OCI-M2 (cell line): Measurements from ENCODE around the gene TPP1.
A peak's percentile ranks its signal among the peaks of the same experiment; 100 is the strongest.

Experiments
- DNase-seq: peaks from one replicate; lab custom pipeline; 2025; ENCODE audit not compliant: unreplicated experiment; lab: John Stamatoyannopoulos, UW

The TPP1 gene

GRCh38 chr11:6612213-6613041, 6.8 kb downstream of the TPP1 start, which contains the start of gene TAF10:
TAF10 (minus strand) TSS chr11:6612216; CDS start chr11:6612189, 27 bp downstream.
- peak; percentile 51 for DNase-seq

DNA sequence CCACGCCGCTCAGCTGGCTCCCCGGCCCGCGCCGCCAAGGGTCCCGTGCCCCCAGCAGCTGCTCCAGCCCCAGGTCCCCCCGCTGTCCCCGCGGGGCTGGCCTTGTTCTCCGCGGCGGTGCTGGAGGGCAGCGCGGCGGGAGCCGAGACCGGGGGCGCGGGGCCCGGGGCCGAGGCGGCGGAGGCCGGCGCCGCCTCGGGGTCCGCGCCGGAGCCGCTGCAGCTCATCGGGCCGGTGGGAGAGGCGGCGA, 7.3 kb downstream of the TPP1 start:
- DNase-seq, result no peak

- DNase-seq, result no peak
Observed at GRCh38 chr11:6611092-6611962, 7.9 kb downstream of the TPP1 start.

- no peak for DNase-seq
Observed at GRCh38 chr11:6610591-6610990, 8.6 kb downstream of the TPP1 start.

GRCh38 chr11:6609502-6610015, 9.7 kb downstream of the TPP1 start:
- DNase-seq, result no peak

- no peak for DNase-seq
Observed at GRCh38 chr11:6608726-6609501, 10.3 kb downstream of the TPP1 start.

GRCh38 chr11:6608011-6608410, 11.2 kb downstream of the TPP1 start:
- DNase-seq, result no peak

DNA sequence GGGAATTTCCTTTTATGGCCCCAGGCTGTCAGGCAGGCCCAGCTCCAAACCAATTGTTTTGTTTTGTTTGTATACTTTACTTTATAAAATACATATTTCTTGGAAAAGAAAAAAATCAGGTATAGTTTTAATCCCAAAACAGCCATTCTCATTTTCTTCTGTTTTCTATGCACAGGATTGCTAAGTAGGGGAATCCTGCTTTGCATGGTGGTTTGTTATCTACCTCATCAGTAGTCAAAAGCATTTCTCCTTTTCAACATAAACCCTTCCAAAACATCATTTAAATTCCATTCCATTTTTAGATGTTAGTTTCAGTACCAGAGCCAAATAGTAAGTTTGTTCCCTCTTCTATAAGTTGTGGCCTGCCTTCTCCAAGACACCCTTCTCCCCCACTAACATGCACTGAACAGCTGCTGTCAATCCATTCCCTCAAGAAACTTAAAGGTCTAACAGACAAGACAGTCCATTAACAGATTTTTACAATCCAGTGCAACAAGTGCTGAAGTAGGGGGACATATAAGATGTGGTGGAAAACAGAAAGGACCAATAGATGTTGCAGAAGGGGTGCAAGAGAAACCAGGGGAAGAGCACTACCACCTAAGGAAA, 11.9 kb downstream of the TPP1 start:
- no peak for DNase-seq

GRCh38 chr11:6606471-6607189, 12.6 kb downstream of the TPP1 start:
- DNase-seq, result peak; percentile 58

- DNase-seq, result no peak
Observed at GRCh38 chr11:6604790-6605189, 14.4 kb downstream of the TPP1 start.

GRCh38 chr11:6604081-6604626, 15.1 kb downstream of the TPP1 start:
- no peak for DNase-seq

- DNase-seq, result peak; percentile 42
Observed at GRCh38 chr11:6603287-6604080, 15.7 kb downstream of the TPP1 start, which contains the start of the genes ILK and RRP8. ILK (plus strand) TSS chr11:6603774; CDS start chr11:6604272, 498 bp downstream. RRP8 (minus strand) TSS chr11:6603616; CDS start chr11:6603502, 114 bp downstream.

DNA sequence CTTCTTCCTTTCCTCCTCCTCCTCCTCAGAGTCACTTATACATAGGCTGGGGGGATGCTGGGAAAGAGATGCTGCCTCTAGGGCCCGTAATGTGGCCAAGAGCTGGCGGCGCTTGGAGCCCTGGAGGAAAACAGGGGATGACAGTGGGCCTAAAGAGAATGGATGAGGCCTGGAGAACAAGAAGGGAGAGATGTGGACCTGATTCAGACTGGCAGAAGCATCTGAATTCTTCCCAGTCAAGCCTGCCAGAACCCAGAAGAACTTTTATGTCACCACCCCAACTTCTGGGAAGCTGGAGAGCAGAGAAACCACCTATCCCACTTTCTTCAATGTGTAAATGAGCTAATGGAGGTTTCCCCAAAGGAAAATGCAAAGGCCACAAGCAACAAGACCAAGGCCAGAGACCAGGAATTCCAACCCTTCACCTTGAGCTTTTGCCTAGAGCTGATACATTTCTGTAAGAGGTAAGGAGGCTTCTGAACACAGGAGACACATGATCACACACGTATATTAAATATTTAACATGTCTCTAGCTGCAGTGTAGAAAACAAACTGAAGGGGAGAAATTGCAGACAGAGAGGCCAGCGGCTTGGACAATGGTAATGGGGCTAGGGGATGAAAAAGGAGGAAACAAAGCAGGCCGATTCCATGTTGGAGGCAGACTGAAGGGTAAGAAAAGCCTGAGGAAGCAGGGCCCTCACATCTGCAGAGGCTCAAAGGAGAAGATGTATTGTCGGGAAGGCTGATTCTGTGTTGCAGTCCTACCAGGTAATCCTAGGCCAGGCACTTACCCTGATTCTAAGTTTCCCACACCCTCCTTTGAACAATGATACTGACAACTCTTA, 16.9 kb downstream of the TPP1 start:
- DNase-seq, result no peak

- no peak for DNase-seq
Observed at GRCh38 chr11:6601041-6601461, 18.2 kb downstream of the TPP1 start.

- DNase-seq, result no peak
Observed at GRCh38 chr11:6599881-6600390, 19.3 kb downstream of the TPP1 start.

DNA sequence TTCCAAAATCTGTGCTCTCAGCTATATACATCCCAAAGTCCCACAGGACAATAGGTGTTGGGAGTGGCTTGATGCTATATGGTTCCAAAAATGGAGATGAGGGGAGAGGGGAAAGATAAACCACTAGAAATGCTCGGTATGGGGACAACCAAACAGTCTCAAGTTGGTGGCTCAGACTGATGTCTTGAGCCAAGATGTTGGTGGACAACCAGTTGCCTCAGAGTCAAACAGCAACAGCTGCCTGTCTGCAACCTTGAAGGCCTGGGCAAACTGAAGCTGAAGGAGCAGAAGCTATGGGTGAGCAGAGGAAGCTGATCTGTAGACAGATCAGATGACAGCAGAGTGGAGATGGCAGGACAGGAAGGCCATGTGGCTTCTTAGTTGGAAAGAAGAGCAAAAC, 19.8 kb downstream of the TPP1 start:
- no peak for DNase-seq

DNA sequence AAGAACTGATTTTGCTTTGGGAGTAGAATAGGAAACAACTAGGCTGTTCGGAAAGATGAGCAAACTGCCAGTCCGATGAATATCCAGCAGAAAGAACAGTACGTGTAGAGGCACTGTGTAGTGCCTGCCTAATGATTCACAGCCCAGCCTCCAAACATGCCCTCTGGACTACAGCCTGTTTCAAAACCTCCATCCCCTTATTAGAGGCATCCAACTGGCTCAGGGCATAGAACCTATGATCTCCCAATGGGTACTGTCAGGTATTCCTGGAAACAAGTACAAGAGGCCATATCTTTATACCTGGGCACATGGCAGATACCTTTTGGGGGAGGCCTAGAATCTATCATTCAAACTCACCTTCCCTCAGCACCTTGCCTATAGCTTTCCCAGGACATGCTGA, 20.7 kb downstream of the TPP1 start:
- DNase-seq, result no peak
